SKM-1 treated with dmso at 0.1 percent for 144 hours (cell line): ENCODE results near the gene MBOAT2.
"Not testable (repeated sequence)": the region's sequence is repeated elsewhere in the genome, so short reads cannot be mapped to it uniquely, and the experiment has no call there.

Source experiments
- DNase-seq: peaks from one replicate; lab custom pipeline; 2025; ENCODE audit not compliant: unreplicated experiment; lab: John Stamatoyannopoulos, UW

Gene MBOAT2

GRCh38 chr2:8902757-8903156, 100.7 kb downstream of the MBOAT2 start:
- not testable (repeated sequence) for DNase-seq

DNA sequence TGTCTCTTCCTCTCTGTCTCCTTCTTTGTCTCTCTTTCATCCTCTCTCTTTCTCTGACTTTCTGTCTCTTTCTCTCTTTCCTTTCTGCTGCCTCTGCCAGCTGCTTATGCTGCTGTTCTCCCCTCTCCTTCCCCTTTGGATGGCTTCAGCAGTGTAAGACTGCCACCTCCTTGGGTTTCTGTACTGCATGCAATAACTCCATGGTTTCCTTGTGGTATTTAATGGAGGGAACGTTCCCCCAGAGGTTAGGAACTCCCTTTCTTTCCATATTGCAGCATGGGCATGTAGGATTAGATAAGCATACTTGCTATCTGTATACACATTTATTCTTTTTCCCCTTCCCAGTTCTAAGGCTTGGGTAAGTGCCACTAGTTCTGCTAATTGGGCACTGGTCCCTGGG, 106.3 kb downstream of the MBOAT2 start:
- not testable (repeated sequence) for DNase-seq

GRCh38 chr2:8896671-8897070, 106.8 kb downstream of the MBOAT2 start:
- DNase-seq: not testable (repeated sequence)

DNA sequence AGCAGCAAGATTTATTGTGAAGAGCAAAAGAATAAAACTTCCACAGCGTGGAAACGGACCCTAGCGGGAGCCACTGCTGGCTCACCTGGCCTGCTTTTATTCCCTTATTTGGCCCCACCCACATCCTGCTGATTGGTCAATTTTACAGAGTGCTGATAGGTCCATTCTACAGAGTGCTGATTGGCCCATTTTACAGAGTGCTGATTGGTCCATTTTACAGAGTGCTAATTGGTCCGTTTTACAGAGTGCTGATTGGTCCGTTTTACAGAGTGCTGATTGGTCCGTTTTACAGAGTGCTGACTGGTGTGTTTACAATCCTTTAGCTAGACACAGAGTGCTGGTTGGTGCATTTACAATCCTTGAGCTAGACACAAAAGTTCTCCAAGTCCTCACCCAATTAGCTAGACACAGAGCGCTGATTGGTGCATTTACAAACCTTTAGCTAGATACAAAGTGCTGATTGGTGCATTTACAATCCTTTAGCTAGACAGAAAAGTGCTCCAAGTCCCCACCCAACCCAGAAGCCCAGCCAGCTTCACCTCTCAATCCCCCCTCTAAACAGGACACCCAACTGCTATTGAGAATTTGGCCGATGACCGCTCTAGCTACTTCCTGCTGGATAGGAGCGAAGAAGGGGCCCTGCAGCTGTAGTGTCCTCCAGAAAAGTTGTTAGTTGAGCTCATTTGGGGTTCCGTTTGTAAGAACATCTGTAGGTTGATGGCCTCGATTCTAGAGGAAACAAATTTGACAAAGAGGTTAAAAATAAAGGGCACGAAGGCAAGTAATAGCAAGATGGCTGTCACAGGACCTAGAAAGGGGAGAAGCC, 108.2 kb downstream of the MBOAT2 start:
- not testable (repeated sequence) for DNase-seq

GRCh38 chr2:8893978-8894820, 109.3 kb downstream of the MBOAT2 start:
- DNase-seq: no peak

GRCh38 chr2:8893474-8893873, 110.0 kb downstream of the MBOAT2 start:
- DNase-seq: no peak

- DNase-seq: no peak
These were observed 111.4 kb downstream of the MBOAT2 start for GRCh38 chr2:8892111-8892510.

GRCh38 chr2:8889978-8890377, 113.5 kb downstream of the MBOAT2 start:
- DNase-seq: no peak

DNA sequence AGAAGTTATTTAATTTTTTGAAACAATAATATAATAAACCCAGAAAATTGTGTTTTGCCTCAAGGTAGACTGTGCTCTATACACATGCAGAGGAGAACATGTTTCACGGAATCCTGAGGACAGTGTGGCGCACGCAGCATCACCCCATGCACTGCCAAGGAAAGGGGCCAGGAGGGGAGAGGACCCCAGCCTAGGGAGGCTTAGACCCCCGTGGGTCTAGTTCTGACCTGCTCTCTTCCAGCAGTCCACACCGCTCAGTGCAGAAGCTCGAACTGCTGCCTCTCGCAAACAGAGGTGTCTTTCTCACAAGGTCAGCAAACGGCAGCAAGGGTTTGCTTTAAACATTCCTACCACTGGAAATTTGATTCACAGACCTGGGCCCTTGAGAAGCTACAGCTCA, 114.5 kb downstream of the MBOAT2 start:
- no peak for DNase-seq

GRCh38 chr2:8886876-8887275, 116.6 kb downstream of the MBOAT2 start:
- no peak for DNase-seq

- no peak for DNase-seq
These were observed 117.3 kb downstream of the MBOAT2 start for GRCh38 chr2:8886202-8886518.

DNA sequence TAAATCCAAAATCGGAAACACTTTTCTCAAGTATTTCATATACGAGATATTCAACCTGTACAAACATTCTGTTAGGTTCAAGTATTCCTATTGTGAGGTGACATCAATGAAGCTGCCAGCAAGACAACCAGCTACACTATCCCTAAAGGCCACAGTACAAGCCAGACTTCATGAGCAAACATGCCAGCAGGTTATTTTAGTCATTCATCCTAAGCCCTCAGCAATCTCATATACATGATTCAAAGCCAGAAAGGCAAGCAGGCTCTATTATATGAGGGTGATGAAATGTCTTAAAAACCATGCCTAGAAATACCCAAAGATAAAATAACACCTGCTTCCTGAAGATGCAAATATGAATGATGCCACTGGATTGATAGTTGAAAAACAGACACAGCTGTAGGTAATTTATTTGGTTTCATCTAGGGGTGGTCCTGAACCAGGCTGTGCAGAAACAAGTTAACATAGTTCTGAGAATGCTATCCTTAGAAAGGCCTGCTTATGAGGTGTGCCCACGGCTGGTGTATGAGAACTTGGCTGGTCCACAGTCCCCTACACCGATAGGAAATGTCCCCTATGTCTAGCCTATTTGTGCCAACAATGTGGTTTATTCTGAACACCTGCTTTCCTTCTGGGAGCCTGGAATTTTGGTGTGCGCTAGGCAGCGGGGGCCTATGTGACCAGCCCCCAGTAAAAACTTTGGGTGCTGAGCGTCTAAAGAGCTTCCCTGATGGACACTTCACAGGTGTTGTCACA, 117.9 kb downstream of the MBOAT2 start:
- DNase-seq: no peak

- DNase-seq: no peak
These were observed 118.7 kb downstream of the MBOAT2 start for GRCh38 chr2:8884812-8885211.

- peak; percentile 4 for DNase-seq
These were observed 121.4 kb downstream of the MBOAT2 start for GRCh38 chr2:8882094-8882493.

DNA sequence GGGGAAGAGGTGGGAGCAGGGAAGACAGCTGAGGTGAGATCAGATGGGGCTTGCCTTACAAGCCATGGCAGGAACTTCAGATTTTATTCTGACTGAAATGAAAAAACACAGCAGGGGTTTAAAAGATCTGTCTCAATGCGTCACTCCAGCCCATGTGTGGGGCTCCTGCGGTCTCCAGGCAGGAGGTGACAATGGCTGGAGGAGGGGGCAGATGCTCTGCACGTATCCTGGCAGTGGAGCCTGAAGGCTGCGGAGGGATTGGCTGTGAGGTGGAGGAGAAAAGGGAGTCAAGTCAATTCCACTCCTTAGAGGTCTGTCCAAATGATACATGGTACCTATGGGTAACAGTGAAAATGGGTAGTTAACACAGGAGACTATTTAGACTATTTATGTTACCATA, 125.6 kb downstream of the MBOAT2 start:
- no peak for DNase-seq

DNA sequence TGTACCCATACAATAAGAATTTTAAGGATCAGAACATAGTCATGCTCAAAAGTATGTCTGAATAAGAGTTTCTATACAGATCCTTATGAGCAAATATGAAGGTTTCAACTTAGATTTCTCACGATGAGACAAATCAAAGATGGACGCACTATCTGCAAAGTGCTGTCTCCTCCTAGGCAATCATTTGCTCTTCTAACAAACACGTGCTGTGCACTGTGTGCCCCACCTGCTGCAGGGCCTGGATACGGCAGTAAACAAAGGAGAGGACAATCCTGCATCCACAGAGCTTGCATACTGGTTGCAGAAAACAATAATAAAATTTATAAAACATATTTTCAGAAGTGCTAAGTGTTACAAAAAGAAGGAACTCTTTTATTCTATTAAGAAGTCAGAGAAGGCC, 126.2 kb downstream of the MBOAT2 start:
- DNase-seq: no peak

DNA sequence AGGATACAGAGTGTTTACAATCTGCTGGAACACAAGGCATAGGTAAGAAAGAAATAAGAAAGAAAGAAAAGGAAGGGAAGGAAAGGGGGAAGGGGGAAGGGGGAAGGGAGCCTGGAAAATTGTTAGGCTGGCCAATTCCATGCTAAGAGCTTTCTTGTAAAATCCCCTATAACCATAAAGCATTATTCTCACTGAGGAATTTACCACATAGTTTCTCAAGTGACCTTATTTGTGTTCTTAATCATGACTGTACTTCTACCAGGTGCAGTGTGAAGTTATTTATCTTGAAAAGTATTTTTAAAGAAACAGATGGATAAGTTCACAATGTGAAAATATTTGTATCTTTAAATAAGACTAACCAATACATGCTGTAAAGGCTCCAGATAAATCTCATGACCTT, 126.9 kb downstream of the MBOAT2 start:
- DNase-seq: no peak

DNA sequence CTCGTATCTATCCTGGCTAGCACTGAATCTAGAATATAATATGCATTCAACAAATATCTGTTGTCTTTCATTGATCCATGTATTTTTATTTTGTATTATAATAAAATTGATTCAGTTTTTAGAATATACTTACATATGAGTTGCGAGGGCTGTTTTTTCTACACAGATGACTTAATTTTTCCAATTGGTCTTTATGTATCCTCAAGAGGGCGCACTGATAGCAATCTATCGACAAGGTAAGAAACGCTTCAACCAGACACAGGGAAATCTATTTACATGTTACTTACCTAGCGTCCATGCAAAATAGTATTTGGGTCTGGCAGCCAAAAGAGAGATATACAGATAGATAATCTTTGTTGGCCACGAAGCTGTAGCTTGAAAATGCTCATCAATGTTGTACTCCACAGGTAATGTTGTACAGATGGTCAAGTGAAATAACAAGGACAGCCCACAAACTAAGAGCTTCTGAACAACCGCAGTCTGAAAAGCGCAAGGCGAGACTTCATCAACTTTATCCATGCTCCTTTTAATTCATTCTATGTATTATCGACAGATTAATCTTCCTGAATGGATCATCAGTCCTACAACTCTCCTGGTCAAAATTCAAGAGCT, 130.6 kb downstream of the MBOAT2 start:
- peak; percentile 47 for DNase-seq

GRCh38 chr2:8870441-8870840, 133.0 kb downstream of the MBOAT2 start:
- no peak for DNase-seq

- DNase-seq: no peak
These were observed 136.1 kb downstream of the MBOAT2 start for GRCh38 chr2:8867363-8867762.

DNA sequence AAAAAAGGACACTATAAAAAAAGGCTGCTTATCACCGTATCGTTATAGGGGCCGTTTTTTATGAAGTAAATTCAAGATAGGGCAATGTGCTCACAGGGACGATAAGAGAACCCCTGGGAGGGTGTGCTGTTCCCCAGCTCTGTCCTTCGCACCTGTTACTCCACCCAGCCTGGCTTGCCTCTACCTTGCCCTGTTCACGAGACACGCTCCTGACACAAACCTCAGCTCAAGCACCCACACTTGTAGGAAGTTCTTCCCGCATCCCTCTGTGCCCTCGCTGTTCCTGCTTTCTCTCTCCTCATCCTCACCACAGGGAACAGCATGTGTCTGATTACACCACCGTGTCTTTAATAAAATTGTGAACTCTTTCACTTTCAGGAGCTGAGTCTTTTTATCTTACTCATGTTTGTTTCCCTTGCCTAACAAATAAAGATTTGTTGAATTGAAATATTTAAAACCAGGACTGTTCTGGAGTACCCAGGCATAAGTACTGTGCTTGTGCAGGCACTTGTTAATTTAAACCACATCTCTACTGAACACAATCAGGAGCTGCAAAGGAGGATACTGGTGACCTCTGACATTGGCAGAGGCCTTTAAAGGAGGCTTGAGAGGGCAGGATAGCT, 140.0 kb downstream of the MBOAT2 start:
- DNase-seq: no peak
